T-helper 1 cell treated with Interleukin-12 subunit alpha and Interleukin-12 subunit beta and Interleukin-4 antibody, amounts not matched to agents 30 μg/mL and 1 μg/mL, for 36 hours (primary cell): ENCODE measurements around the gene YJEFN3.
A peak's percentile ranks its signal among the peaks of the same experiment; 100 is the strongest.

Source experiments
- H3K27ac Mint-ChIP-seq: one replicate; pipeline ENCODE4 v1.8.0; 2021; ENCODE audit warnings: mild to moderate bottlenecking, mixed read lengths
- H3K27me3 Mint-ChIP-seq: one replicate; pipeline ENCODE4 v1.8.0; 2021; ENCODE audit warnings: low read depth, mixed read lengths
- H3K36me3 Mint-ChIP-seq: one replicate; pipeline ENCODE4 v1.8.0; 2021; ENCODE audit warnings: low read depth, mixed read lengths
- H3K4me1 Mint-ChIP-seq: one replicate; pipeline ENCODE4 v1.8.0; 2021; ENCODE audit warnings: low read depth, mixed read lengths
- H3K4me3 Mint-ChIP-seq: one replicate; pipeline ENCODE4 v1.8.0; 2021; ENCODE audit warnings: mild to moderate bottlenecking, moderate library complexity, mixed read lengths
- H3K9me3 Mint-ChIP-seq: one replicate; pipeline ENCODE4 v1.8.0; 2021; ENCODE audit warnings: mixed read lengths

The YJEFN3 gene

DNA sequence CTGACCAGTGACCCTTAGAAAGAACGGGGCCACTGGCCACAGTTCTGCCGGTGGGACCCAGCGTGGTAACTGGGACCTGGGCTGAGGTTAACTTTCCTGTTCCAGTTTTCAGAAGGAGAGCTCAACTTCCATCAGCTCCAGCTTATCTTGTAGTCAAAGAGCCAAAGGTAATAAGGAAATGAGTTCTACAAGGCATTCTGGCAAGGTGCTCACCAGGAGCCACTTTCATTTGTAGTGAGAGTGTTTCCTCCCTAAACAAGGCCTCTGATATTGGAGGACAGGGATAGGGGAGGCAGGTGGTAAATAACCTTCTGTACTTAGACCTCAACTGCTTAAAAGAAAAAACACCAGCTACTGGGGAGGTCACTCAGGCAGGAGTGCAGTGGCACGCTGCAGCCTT, 51.7 kb downstream of the YJEFN3 start:
- Mint-ChIP-seq H3K4me1 (peaks cover 34% of the 10 kb centered on the region), H3K9me3 (no peaks in the 10 kb centered on the region), H3K4me3 (no peak overlapping the region), H3K27ac (peak overlapping the region; percentile 45), H3K36me3 (peaks cover 25% of the 10 kb centered on the region), H3K27me3 (no peaks in the 10 kb centered on the region)

GRCh38 chr19:19581391-19581790, 52.7 kb downstream of the YJEFN3 start:
- Mint-ChIP-seq H3K4me1 (peaks cover 41% of the 10 kb centered on the region), H3K27ac (peak overlapping the region; percentile 46), H3K4me3 (no peak overlapping the region), H3K9me3 (no peaks in the 10 kb centered on the region), H3K27me3 (no peaks in the 10 kb centered on the region), H3K36me3 (peaks cover 32% of the 10 kb centered on the region)

- Mint-ChIP-seq H3K4me1 (peaks cover 44% of the 10 kb centered on the region), H3K27me3 (no peaks in the 10 kb centered on the region), H3K4me3 (no peak overlapping the region), H3K27ac (peak overlapping the region; percentile 63), H3K36me3 (peaks cover 33% of the 10 kb centered on the region), H3K9me3 (no peaks in the 10 kb centered on the region)
These were observed 53.8 kb downstream of the YJEFN3 start for GRCh38 chr19:19582471-19582870.

DNA sequence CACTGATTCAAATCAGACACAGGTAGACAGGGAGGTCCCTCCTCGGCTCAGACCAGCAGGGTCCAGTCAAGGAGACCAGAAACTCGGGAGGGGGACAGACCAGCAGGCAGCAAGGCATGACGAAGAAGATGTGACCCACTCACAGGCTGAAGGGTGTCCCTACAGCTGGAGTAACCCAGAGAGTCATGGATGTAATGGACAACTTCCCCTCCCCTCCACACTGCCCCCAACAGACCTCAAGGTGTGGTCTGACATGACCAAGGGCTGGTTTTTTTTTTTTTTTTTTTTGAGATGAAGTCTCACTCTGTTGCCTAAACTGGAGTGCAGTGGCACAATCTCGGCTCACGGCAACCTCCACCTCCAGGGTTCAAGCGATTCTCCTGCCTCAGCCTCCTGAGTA, 55.6 kb downstream of the YJEFN3 start:
- Mint-ChIP-seq H3K27me3 (no peaks in the 10 kb centered on the region), H3K27ac (no peak overlapping the region), H3K36me3 (peaks cover 46% of the 10 kb centered on the region), H3K9me3 (no peaks in the 10 kb centered on the region), H3K4me1 (peaks cover 59% of the 10 kb centered on the region), H3K4me3 (no peak overlapping the region)
